HL-60/S4 treated with phorbol 12-myristate 13-acetate at 8.2 ng/mL for 4 days and 3 days (cell line): Measurements from ENCODE around the gene LAMA3.

Experiments
- in situ Hi-C: fragments of 300-500 bp; cut with MboI; formaldehyde crosslinking; loops from 2 replicates; pipeline ENCODE4 v1.15.0; 2022; ENCODE audit warnings: low sequenced_read_pairs

The LAMA3 gene

DNA sequence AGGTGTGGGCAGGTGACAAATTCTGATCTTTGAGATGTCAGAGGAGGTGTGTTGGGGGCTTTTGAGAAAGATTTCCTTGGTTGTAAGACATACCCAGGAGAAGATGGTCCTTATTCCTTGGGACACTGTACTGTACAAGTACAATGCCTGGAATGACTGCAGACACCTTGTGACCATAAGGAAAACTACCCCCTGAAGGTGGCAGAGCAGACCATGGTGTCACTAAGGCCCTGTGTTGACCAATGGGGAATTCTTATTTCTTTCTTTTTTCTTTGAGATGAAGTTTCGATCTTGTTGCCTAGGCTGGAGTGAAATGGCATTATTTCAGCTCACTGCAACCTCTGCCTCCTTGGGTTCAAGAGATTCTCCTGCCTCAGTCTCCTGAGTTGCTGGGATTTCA, 22.1 kb upstream of the LAMA3 start:
- in situ Hi-C loops = no loop called here

DNA sequence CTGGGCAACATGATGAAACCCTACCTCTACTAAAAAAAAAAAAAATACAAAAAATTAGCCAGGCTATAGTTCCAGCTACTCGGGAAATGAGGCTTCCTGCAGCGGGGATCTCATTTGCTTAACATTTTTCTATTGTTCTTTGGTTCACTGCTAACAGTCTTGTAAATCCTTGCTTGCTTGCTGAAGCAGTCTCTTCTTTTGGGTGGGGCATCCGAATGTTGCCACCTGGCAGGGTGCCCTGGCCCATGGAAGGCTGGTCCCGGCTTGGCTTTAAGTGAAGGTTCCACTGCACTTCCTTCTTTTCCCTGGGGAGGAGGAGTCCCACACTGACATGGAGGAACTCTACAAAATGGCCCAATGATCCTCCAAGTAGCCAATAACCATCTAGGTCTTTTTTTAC, 20.5 kb upstream of the LAMA3 start:
- in situ Hi-C loops = no loop called here

DNA sequence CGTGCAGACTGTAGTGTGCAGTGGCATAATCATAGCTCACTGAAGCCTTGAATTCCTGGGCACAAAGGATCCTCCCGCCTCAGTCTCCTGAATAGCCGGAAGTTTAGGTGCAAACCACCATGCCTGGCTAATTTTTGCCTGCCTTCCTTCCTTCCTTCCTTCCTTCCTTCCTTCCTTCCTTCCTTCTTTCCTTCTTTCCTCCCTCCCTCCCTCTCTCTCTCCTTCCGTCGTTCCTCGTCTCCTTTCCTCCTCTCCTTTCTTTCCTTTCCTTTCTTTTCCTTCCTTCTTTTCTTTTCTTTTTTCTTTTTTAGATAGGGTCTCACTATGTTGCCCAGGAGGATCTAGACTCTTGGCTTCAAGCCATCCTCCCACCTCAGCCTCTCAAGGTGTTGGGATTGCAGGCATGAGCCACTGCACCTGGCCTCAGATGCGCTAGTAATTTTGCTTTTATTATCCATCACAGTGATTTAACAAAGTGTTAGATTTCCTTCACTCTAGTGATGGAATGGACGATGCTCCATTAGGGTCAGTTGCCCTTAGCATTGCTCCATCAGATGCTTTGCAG, 20.0 kb upstream of the LAMA3 start:
- in situ Hi-C loops = no loop called here

DNA sequence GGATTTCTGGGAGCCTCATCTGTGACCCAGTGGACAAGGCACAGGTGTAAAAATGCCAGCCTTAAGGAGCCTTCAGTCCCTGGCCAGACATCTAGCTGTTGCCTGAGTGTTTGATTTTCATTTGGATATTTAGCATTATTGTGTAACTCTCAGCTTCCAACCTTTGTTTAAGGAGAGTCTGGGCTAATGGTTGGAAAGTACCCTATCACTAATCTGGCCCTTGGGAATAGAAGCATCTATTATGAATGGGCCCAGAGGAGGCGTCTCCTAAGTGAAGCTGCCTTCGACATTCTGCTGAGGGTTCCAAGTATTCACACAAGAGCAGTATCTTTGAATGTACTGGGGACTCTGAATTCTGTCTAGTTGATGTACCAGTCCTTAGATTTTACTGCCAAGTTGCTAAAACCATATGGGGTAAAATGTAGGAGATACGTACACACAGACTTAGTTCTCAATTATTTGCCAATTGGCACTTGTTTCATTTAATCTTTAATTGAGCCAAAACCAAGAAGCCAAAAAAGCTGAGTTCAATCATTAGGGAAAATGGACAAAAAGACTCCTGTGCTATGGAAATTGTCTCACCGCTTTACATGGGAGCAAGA, 19.3 kb upstream of the LAMA3 start:
- in situ Hi-C loops = no loop called here

DNA sequence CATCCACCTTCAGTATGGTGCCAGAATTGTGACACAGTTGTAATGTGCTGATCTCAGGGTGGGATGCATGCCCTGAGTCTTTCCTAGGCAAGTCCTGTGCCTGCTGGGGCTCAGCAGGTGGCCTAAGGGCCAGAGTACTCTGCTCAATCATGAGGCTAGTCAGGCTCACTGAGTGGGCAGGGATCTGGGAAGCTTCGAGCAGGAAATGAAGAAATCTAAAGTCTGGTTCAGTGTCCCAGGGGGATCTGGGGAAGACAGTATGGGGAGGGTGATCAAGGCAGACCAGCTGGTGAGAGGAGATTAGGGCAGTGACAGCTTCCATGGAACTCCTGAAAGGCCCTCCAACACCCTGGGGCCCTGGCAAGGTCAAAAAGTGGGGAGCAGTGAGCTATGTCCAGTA, 17.7 kb upstream of the LAMA3 start:
- in situ Hi-C loops = no loop called here

DNA sequence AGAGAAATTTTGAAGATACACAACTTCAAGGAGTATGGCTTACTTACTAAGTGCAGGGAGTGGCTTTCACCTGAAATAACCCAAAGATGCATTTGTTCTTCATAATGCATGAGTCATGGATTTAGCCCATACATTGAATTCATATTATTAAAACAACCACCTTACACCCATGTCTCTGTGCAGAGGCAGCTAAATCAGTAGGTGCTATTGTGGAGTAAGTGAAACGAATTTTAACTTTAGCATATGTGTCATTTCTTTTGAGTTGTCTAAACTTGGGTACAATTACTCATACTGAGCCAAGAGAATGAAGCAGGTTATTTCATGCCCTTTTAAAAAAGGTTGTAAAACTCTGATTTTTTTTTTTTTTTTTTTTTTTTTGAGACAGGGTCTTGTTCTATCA, 15.5 kb upstream of the LAMA3 start:
- in situ Hi-C loops = no loop called here

DNA sequence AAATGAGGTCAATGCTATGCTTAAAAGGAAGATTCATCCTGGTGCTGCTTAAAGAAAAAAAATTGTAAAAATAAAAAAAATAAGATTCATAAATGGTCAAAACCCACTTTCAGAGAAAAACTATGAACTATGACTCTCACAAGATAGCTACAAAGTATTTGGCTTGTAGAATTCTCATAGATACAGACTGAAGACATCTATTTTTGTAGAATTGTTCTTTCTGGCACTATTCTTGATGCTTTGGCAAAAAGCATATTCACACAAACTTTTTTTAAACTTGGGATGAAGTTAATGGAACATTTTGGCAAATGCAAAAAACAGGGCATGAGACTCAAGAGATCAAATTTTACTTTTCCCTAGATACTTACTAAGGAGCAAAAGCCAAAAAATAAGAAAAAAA, 14.0 kb upstream of the LAMA3 start:
- in situ Hi-C loops = no loop called here

DNA sequence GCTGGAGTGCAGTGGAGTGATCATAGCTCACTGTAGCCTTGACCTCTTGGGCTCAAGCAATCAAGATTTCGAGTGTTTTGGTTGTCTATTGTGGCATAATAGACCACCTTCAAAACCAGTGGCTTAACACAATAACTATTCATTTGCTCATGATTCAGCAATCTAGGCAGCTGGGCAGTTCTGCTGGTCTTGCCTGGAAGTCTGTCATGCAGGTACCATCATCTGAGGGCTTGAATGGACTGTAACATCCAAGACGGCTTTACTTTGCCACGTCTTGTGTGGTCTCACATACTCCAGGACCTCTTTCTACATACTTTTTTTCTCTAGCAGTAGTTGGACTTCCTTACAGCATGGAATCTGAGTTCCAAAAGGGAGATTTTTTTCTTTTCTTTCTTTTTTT, 13.4 kb upstream of the LAMA3 start:
- in situ Hi-C loops = no loop called here

DNA sequence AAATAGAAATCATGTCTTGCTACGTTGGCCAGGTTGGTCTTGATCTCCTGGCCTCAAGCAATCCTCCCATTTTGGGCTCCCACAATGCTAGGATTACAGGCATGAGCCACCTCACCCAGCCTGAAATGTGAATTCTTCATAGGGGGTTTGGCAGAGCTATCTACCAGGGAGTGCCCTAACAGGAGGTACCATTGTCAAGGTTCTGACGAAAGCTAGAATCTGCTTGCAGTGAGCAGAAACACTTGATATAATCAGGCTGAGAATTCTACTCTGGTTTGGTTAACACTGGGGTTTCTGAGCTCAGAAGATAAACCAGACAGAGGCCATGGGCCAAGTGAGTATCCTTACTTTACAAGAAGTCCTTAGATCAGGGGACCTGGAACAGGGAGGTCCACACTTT, 7.2 kb upstream of the LAMA3 start:
- in situ Hi-C loops = no loop called here

DNA sequence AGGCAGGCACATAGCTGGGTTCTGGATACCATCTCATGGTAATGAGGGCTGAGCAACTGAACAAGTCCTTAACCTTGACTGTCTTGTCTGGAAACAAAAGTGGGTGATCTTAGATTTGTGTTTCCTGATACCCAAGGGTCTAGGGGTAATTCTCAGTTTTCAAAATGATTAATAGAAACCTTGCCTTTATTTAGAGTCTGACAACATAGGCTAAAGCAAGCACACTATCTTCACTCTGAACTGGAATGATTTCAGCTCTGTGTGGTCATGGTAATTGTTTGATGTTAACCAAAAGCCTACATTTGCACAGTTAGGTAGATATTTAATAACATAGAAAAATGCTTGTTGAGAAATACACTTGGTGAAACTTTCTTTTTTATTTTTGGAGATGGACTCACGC, 6.8 kb upstream of the LAMA3 start:
- in situ Hi-C loops = no loop called here

DNA sequence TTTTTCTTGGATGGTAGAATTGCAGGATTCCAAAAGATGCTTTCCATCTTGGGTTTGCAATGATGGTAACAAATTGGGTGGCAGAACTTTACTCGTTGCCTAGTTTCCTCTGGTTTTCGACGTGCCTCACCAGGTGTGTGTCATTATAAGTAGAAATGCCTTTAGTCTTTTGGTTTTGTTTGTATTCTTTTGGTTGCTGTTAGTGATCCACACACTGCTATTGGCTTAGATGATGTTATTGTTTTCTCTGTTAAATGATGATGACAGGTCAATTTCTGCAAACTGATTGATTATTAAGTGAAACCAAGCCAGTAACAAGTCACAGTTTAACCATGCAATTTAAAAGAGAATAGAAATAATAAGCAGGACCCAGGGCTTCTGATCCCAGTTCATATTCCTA, 6.1 kb upstream of the LAMA3 start:
- in situ Hi-C loops = no loop called here

DNA sequence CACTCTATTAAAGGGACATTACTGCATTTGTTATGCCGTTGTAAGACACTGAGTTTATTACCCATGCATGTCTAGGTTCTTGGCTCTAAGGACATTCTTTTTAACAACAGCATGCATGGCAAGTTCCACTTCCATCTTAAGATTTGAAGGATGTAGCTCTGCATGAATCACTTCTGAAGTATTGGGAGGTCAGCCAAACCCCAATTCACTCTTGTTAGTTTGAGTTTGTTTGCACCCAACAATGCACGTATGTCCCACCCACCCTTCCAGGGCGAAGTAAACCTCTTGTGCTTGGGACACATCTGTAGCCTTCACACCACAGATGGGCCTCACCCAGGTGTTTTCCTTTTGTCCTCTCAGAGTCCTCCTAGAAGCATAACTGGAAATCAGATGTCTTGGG, 5.6 kb upstream of the LAMA3 start:
- in situ Hi-C loops = no loop called here

DNA sequence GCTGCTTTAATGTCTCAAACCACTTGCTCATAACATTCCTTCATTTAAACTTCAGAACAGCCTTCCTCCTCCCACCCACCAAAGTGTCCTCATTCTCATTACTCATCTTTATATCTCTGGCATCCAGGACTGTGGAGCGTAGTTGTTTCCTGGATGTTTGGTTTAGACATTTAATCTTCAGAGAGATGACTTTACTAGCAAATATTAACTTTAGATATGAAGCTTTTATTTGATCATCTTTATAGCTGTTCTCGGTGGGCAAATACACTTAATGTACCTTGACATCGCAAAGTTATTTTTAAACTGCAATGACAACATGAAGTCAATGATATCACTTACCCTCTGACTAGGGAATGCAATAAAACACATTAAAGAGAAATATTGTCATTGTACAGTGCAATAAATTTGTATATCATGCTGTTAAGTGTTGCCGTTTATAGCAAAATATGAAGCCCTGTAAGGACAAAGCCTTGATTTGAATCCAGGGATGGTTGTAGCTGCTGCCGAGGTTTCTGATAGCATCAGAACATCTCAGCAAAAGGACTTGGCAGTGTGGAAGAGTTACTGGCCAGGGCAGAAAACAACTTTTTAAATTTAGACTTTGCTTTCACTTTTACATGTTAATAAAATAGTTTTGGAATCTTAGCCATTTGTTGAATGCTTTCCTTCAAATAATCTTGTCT, 4.6 kb upstream of the LAMA3 start:
- in situ Hi-C loops = no loop called here

DNA sequence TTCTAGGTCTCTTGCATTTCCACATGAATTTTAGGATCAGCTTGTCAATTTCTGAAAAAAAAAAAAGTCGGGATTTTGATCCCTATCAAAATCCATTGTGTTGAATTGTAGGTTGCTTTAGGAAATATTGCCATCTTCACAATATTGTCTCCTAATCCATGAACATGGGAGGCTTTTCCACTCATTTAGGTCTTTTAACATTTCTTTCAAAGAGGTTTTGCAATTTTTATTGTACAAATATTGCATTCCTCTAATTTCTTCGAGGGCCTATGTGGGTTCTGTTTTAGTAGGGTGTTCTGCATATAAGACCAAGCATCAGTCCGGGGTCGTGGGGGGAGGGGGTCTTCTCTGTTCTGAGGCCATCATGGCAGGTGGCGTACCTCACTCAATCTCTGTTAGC, 725 bp upstream of the LAMA3 start:
- in situ Hi-C loops = no loop called here

DNA sequence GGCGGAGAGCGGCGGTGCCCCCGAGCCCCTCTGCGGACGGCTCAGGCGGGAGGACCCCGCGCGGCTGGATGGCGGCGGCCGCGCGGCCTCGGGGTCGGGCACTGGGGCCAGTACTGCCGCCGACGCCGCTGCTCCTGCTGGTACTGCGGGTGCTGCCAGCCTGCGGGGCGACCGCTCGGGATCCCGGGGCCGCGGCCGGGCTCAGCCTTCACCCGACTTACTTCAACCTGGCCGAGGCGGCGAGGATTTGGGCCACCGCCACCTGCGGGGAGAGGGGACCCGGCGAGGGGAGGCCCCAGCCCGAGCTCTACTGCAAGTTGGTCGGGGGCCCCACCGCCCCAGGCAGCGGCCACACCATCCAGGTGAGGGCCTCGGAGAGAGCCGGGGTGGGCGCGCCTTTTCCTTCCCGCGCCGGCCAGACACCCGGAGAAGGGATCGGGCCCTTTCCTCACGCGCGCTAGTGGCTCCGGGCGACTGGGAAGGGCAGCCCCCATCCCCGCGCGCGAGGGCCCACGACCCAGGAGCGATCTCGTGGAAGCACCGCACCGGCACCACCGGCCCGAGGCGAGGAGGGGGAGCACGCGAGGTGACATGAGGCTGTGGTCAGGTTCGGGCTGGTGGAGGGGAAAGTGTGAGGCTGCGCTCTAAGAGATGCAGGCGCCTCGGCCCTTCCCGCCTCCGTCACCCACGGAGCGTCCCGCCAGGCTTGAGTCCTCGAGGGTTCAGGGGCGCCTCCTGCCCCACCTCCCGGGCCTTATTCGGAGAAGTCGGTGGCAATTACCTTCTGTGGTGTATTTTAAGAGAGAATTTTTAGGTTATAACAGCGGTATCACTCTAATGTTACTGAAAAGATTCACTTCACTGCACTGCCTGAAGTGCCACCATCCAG, 607 bp downstream of the LAMA3 start:
- in situ Hi-C loops = no loop called here

DNA sequence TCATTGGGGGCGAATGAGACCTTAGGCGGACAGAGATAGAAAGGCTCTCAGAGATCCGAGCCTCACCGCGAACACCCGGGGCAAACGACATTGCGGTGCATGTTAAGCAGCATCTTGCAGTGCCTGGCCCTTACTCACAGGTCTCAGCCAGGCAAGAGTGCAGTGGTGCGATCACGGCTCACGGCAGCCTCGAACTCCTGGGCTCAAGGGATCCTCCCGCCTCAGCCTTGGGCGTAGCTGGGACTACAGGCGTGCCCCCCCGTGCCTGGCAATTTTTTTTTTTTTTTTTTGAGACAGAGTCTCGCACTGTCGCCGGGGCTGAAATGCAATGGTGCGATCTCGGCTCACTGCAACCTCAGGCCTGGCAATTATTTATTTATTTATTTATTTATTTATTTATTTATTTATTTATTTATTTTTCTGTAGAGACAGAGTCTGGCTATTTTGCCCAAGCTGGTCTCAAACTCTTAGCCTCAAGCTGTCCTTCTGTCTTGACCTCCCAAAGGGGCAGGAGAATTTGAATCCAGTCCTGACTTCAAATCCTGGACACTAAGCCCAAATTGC, 1.3 kb downstream of the LAMA3 start:
- in situ Hi-C loops = no loop called here

DNA sequence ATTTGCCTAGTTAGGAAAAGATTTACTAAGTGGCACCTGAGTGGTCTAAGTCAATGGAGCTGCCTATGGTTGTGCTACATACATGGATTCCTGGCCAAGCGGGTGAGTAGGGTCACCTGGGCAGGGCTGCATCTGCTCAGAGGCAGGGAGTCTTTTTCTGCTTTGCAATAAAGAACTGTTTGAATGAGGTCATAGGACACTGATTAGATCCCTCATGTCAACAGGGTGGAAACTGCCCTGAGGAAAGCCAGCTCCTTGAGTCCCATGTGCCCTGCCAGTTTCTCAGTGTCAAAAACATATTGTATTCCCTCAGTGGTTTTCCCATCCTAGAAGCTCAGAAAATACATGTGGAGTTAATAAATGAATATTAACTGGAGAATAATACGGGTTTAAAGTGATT, 4.6 kb downstream of the LAMA3 start:
- in situ Hi-C loops = no loop called here

DNA sequence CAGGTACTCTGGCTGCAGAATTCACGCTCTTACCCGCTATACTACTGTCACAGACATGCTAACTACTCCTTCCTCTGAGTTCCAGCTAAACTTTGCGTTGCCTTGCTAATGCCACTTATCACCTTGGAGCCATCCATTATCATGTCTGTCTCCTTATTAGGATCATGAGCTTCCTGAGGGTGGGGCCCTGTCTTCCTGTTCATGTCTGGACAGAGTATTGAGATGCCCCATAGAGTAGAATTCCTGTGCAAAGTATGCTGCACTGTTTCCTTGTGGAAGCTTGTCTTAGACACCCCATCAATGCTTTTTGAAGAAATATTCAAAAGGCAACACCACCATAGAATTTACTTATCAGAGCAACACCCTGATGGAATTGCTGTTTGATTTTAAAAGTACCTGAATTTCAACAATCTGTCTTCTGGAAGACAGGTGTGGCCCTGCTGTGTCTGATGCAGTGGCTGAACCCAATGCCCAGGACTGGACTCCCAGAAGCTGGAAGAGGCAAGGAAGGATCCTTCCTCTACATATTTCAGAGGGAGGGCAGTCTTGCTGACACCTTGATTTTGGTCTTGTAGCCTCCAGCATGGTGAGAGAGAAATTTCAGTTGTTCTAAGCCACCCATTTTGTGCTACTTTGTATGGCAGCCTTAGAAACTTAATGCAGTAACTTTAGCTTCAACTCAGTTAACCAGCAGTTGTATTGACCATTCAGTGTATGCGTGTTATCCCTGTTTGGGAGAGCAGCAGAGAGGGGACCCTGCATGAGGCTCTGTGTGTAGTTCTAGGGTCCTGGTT, 5.6 kb downstream of the LAMA3 start:
- in situ Hi-C loops = no loop called here

DNA sequence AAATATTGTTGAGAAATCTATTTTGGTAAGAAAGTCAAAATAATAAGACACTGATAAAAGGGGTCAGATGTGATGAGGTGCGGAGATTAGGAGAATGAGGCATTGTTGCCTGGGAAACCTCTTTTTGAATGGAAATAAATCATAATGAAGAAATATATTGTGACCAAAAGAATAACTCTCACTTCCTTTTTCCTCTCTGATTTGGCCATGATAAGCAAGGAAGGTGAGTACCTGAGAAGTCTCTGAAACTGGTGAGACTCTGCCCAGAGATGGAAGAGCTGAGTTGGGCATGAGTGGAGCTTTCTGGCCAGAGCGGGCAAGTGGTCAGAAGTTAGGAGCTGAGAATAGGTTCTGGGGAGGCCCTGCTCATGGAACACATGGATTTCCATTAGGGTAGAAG, 11.8 kb downstream of the LAMA3 start:
- in situ Hi-C loops = loop anchor here (25.0 kb wide), 1 partner anchor 164 kb away; no protein-coding TSS in a partner anchor

DNA sequence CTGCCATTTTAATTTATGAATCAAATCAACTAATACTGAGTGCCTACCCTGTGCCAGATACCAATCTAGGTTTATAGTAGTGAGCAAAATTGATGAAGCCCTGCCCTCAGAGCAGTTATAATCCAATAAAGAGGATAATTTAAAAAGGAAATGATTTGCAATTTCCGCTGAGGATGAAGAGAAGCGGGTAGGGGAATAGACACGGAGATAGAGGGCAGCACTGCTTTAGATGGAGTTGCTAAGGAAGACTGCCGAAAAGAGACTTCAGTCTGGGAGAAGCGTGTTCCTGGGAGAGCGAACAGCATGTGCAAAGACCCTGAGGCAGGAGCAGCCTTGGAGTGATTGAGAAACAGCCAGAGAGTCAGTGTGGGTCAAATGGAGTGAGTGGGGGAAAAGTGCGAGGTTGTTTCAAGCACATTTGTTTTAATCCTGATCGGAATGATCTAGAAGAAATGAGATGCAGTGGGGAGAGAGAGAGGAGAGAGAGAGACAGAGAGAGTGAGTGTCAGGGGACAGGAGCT, 12.4 kb downstream of the LAMA3 start:
- in situ Hi-C loops = loop anchor here (25.0 kb wide), 1 partner anchor 164 kb away; no protein-coding TSS in a partner anchor
